ENCODE data around the gene WEE2. TPM values are rescaled to one million over a fixed set of nuclear protein-coding genes. Genes with fewer than 3 reads are reported as not detected.

The WEE2 gene
- total and polyA plus RNA-seq, 9 of the 15 experiments (the other 6 are each of a cell fraction or from before 2014, with no cell fraction given) = not detected

GRCh38 chr7:141737836-141738591 is 29.9 kb downstream of the WEE2 start, which contains the start of gene SSBP1 (continued):
- TF ChIP-seq AFF4 (CRISPR knock-in tag; IDR thresholded peaks at IDR 0.05) (peak; percentile 98), E2F5 (CRISPR knock-in tag; IDR thresholded peaks at IDR 0.05) (peak; percentile 94; the same call in 1 of the 2 replicates), ATF2 (CRISPR knock-in tag; IDR thresholded peaks at IDR 0.05) (no peak), SREBF1 (IDR thresholded peaks at IDR 0.05; ENCODE audit: borderline replicate concordance, low read depth, low read length) (peak; percentile 82; the same call in 1 of the 2 replicates), ZNF707 (CRISPR knock-in tag; conservative IDR thresholded peaks at IDR 0.05) (0 out of 2 replicates have a peak, but pooled peaks have one; percentile 27), PYGO2 (tag; IDR thresholded peaks at IDR 0.05) (0 out of 2 replicates have a peak, but pooled peaks have one; percentile 38), RUNX1 (IDR thresholded peaks at IDR 0.05; ENCODE audit: low read depth) (0 out of 2 replicates have a peak, but pooled peaks have one; percentile 55), DPF2 (IDR thresholded peaks at IDR 0.05) (peak; percentile 54), ZNF197 (CRISPR knock-in tag; IDR thresholded peaks at IDR 0.05; ENCODE audit: low read depth) (0 out of 2 replicates have a peak, but pooled peaks have one; percentile 64), FOXM1 (IDR thresholded peaks at IDR 0.05; ENCODE audit: low read depth) (peak; percentile 87), FOXM1 (CRISPR knock-in tag; IDR thresholded peaks at IDR 0.05; ENCODE audit: low read depth) (no peak; the same call in 1 of the 2 replicates), PRDM10 (IDR thresholded peaks at IDR 0.05; ENCODE audit: partially characterized antibody) (peak; percentile 88), ELF1 (tag; IDR thresholded peaks at IDR 0.05) (peak; percentile 95), ZFP30 (CRISPR knock-in tag; IDR thresholded peaks at IDR 0.05; ENCODE audit: borderline replicate concordance) (no peak), U2AF2 (optimal IDR thresholded peaks at IDR 0.05; ENCODE audit: low read depth, low read length) (no peak), NCOA1 (IDR thresholded peaks at IDR 0.05; ENCODE audit: low read depth) (peak; percentile 99), FOXK1 (CRISPR knock-in tag; IDR thresholded peaks at IDR 0.05; ENCODE audit: borderline replicate concordance) (peak; percentile 91; the same call in 1 of the 2 replicates), CREBBP (IDR thresholded peaks at IDR 0.05; ENCODE audit: low read depth, low read length) (no peak)

Data from K562 (cell line).